Measurements from ENCODE around the gene EFEMP1. TPM values are rescaled to one million over a fixed set of nuclear protein-coding genes. Genes with fewer than 3 reads are reported as not detected.
A peak's percentile ranks its signal among the peaks of the same experiment; 100 is the strongest.

EFEMP1 gene
- total and polyA plus RNA-seq, 2 of the 13 experiments (the other 11 are each of a cell fraction or from before 2014, with no cell fraction given): not detected

GRCh38 chr2:55856936-55857335 is 66.6 kb downstream of the EFEMP1 start (continued):
- TF ChIP-seq ZC3H13 (CRISPR knock-in tag; IDR thresholded peaks at IDR 0.05) (no peak), ZNF850 (CRISPR knock-in tag; conservative IDR thresholded peaks at IDR 0.05) (no peak), CHD2 (IDR thresholded peaks at IDR 0.05; ENCODE audit: low read depth, low read length) (no peak), ZNF20 (CRISPR knock-in tag; IDR thresholded peaks at IDR 0.05) (no peak), ZNF225 (CRISPR knock-in tag; IDR thresholded peaks at IDR 0.05) (no peak), SKI (IDR thresholded peaks at IDR 0.05; ENCODE audit: partially characterized antibody) (no peak), CBX1 (IDR thresholded peaks at IDR 0.05; ENCODE audit: low read depth) (no peak), SOX5 (CRISPR knock-in tag; IDR thresholded peaks at IDR 0.05; ENCODE audit: borderline replicate concordance) (no peak)

GRCh38 chr2:55848096-55848495 is 75.5 kb downstream of the EFEMP1 start:
- FAIRE-seq (no peak), ATAC-seq (peak; percentile 36; the same call in 1 of the 3 replicates), DNase-seq (ENCODE audit: low spot score) (no peak)
- ChIA-PET CTCF (ENCODE audit: low intra/inter-chr PET ratio, low total read pairs) (no interaction called here), POLR2A (interaction anchor here (1.5 kb wide), 1 partner anchor 11 kb away, joined by 3 read pairs; no protein-coding TSS in a partner anchor)
- no TSS peak for BruUV-seq (replicated peaks)
- no peaks in the 10 kb centered on the region for H3K36me3 ChIP-seq (replicated peaks in 1 of 2; ENCODE audit: control insufficient read depth in 1 of 2, insufficient read depth in 2 of 2, low read length in 2 of 2)
- in situ Hi-C loops (cut with HindIII; ENCODE audit: extremely low pct_ligation_motif_present, low pct_unique_long_range_greater_than_20kb) (no loop called here), intact Hi-C loops (cut with micrococcal nuclease; ENCODE audit: unreplicated experiment) (no loop called here)
- WGBS (ENCODE audit: low lambda C conversion rate): 5% methylated on average over 1 of the region's 1 CpG
- no peak overlapping the region for H2AFZ ChIP-seq (ENCODE audit: low read length)
- no peaks in the 10 kb centered on the region for H3K9me3 ChIP-seq (ENCODE audit: low read length)
- H3K4me1 ChIP-seq (ENCODE audit: insufficient read depth, low read length): peaks cover 22% of the 10 kb centered on the region
- peak overlapping the region; percentile 5; the same call in 1 of the 2 replicates for H3K4me2 ChIP-seq (ENCODE audit: low read depth, low read length)
- no peaks in the 10 kb centered on the region for H3K27me3 ChIP-seq (ENCODE audit: control insufficient read depth in 1 of 2, insufficient read depth in 2 of 2, low read length in 2 of 2)
- no peak overlapping the region for H3K9ac ChIP-seq (ENCODE audit: insufficient read depth, low read depth, low read length)
- H3K79me2 ChIP-seq (ENCODE audit: insufficient read depth, low read length): no peaks in the 10 kb centered on the region
- TF ChIP-seq FOXA3 (CRISPR knock-in tag; IDR thresholded peaks at IDR 0.05) (peak; percentile 57; the same call in 1 of the 2 replicates), RNF2 (conservative IDR thresholded peaks at IDR 0.05; ENCODE audit: low read depth) (no peak)
- no peak overlapping the region for H3K27ac ChIP-seq (ENCODE audit: extremely low read length, insufficient read depth, low read length)
- no peak overlapping the region for H3K4me3 ChIP-seq (replicated peaks in 1 of 3; ENCODE audit: insufficient read depth in 1 of 3, low read depth in 2 of 3, low read length in 3 of 3)
- no peaks in the 10 kb centered on the region for H4K20me1 ChIP-seq (ENCODE audit: insufficient read depth, low read length)
